A549 (cell line): ENCODE results near the gene DEPDC1B.

Source experiments
- CTCF ChIP-seq: fragments of >200 bp; sonication (Bioruptor Twin); formaldehyde crosslinking; IDR thresholded peaks from 3 replicates; pipeline ENCODE4 v1.5.1; 2016
- KDM1A ChIP-seq: fragments of 200-600 bp; sonication (generic); IDR thresholded peaks from 2 replicates; pipeline ENCODE4 v1.6.1; 2016; ENCODE audit warnings: low read depth, mild to moderate bottlenecking
- KDM5A ChIP-seq: fragments of 200-600 bp; sonication (generic); IDR thresholded peaks from 2 replicates; pipeline ENCODE4 v1.6.1; 2016; ENCODE audit warnings: antibody characterized with exemption, mild to moderate bottlenecking
- MAZ ChIP-seq: fragments of 150-350 bp; IDR thresholded peaks from 2 replicates; pipeline ENCODE4 v1.6.1; 2014; ENCODE audit warnings: antibody characterized with exemption, low read depth, low read length, borderline replicate concordance
- POLR2A ChIP-seq: IDR thresholded peaks from 2 replicates; pipeline ENCODE4 v1.6.1; 2012; ENCODE audit warnings: mild to moderate bottlenecking, low read length
- ZFP36 ChIP-seq: fragments of 450-650 bp; IDR thresholded peaks from 2 replicates; pipeline ENCODE4 v1.6.1; 2014; ENCODE audit warnings: borderline replicate concordance; ENCODE audit not compliant: partially characterized antibody

- no peak for TF ChIP-seq KDM1A
- TF ChIP-seq KDM5A, result no peak
- no peak for TF ChIP-seq CTCF
- no peak for TF ChIP-seq MAZ
- no peak for TF ChIP-seq POLR2A
- no peak for TF ChIP-seq ZFP36
Observed at GRCh38 chr5:60744682-60745081, 44.7 kb upstream of the DEPDC1B start.
